ENCODE measurements around the gene FRYL.

DNA sequence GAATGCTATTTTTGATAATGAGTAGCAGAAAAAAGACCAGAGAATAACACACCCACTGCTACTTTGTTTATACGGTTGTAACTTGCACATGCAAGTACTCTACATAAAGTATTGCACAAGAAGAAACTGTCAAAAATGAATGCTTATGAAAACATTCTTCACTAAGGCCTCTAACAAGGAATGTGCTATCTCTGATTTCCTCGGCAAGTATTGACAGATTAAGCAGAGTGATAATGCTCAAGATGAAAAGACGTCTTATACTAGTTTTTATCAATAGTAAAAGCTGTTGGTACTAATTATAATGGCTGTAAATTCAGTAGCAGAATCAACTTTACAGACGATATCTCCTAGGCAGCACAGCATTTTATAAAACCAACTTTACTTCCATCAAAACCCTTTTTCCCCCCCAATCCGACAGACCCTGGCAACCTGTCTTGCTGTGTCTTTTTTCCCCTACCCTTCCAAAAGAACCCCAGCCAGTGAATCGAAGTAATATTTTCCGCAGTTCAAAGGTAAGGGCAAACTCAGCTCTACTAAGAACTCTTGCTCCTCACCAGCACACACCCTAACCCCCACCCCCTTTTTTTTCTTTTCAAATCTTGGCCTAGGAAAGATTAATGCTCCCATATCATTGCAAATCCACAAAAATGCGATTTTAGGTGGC, 1.5 kb downstream of the FRYL start:
- no peak for TF ChIP-seq SIN3A (IDR thresholded peaks at IDR 0.05; ENCODE audit: borderline replicate concordance, insufficient read depth, low read length)
- no peak for TF ChIP-seq POLR2AphosphoS5 (IDR thresholded peaks at IDR 0.05; ENCODE audit: low read depth, low read length)
- no peak for TF ChIP-seq TAF1 (IDR thresholded peaks at IDR 0.05; ENCODE audit: borderline replicate concordance, insufficient read depth, low read length)
- no peak for TF ChIP-seq REST (IDR thresholded peaks at IDR 0.05; ENCODE audit: insufficient read depth in 1 of 2, low read depth in 2 of 2, low read length in 2 of 2)
- TF ChIP-seq FOXP2 (optimal IDR thresholded peaks at IDR 0.05; ENCODE audit: borderline replicate concordance, extremely low read depth, extremely low read length, insufficient read depth) = no peak
